NCI-H1436 (cell line): ENCODE data around the gene KIF21B.
"Not testable (repeated sequence)": the region's sequence is repeated elsewhere in the genome, so short reads cannot be mapped to it uniquely, and the experiment has no call there.

ENCODE experiments used
- DNase-seq: peaks from one replicate; lab custom pipeline; 2025; lab: John Stamatoyannopoulos, UW

KIF21B gene

GRCh38 chr1:200971955-200972711 is 51.4 kb downstream of the KIF21B start:
- peak; percentile 62 for DNase-seq

- no peak for DNase-seq
These were observed 52.0 kb downstream of the KIF21B start for GRCh38 chr1:200971428-200971903.

GRCh38 chr1:200970771-200971427 is 52.6 kb downstream of the KIF21B start:
- no peak for DNase-seq

- DNase-seq = no peak
These were observed 53.6 kb downstream of the KIF21B start for GRCh38 chr1:200969726-200970561.

- DNase-seq = no peak
These were observed 54.8 kb downstream of the KIF21B start for GRCh38 chr1:200968469-200969410.

GRCh38 chr1:200967693-200968468 is 55.6 kb downstream of the KIF21B start:
- DNase-seq = no peak

- DNase-seq = no peak
These were observed 56.6 kb downstream of the KIF21B start for GRCh38 chr1:200966934-200967333.

GRCh38 chr1:200965111-200965805 is 58.3 kb downstream of the KIF21B start:
- no peak for DNase-seq

GRCh38 chr1:200963888-200964287 is 59.6 kb downstream of the KIF21B start:
- not testable (repeated sequence) for DNase-seq

GRCh38 chr1:200963076-200963475 is 60.4 kb downstream of the KIF21B start:
- DNase-seq = no peak

GRCh38 chr1:200962631-200963030 is 60.9 kb downstream of the KIF21B start:
- DNase-seq = peak; percentile 74

- DNase-seq = not testable (repeated sequence)
These were observed 61.4 kb downstream of the KIF21B start for GRCh38 chr1:200962151-200962550.

- DNase-seq = no peak
These were observed 62.6 kb downstream of the KIF21B start for GRCh38 chr1:200960948-200961340.

GRCh38 chr1:200960236-200960947 is 63.1 kb downstream of the KIF21B start:
- no peak for DNase-seq

GRCh38 chr1:200959411-200959921 is 64.0 kb downstream of the KIF21B start:
- DNase-seq = no peak

GRCh38 chr1:200958597-200958996 is 64.9 kb downstream of the KIF21B start:
- DNase-seq = no peak

GRCh38 chr1:200954434-200954833 is 69.1 kb downstream of the KIF21B start:
- no peak for DNase-seq

GRCh38 chr1:200951016-200951415 is 72.5 kb downstream of the KIF21B start:
- DNase-seq = no peak

- DNase-seq = no peak
These were observed 73.9 kb downstream of the KIF21B start for GRCh38 chr1:200949626-200950025.
